Upper lobe of left lung (tissue), 6 donors: Measurements from ENCODE around the gene PUM1. TPM values are rescaled to one million over a fixed set of nuclear protein-coding genes. Genes with fewer than 3 reads are reported as not detected.

Experiments used
- ATAC-seq, 2 donors: fragments of 200-7000 bp; cut with Tn5 transposase; one replicate each; pipeline ENCODE4 v1.9.1; 2022; ENCODE audit warnings: mild to moderate bottlenecking in 2 of 2, moderate library complexity in 2 of 2; ENCODE audit not compliant: low FRiP score in 2 of 2
- DNase-seq, 2 donors: peaks; one replicate each; pipeline ENCODE4 v3.0.0-alpha.2; 2019 to 2020
- H3K27ac ChIP-seq, 4 donors: fragments of 200-600 bp; sonication (generic); one replicate each; pipeline ENCODE4 v1.5.1; 2016 to 2019
- H3K27me3 ChIP-seq, 4 donors: fragments of 200-600 bp; sonication (generic); one replicate each; pipeline ENCODE4 v1.5.1; 2017 to 2019
- H3K36me3 ChIP-seq, 4 donors: fragments of 200-600 bp; sonication (generic); one replicate each; pipeline ENCODE4 v1.5.1; 2016 to 2019
- H3K4me1 ChIP-seq, 4 donors: fragments of 200-600 bp; sonication (generic); one replicate each; pipeline ENCODE4 v1.5.1; 2018 to 2019
- H3K4me3 ChIP-seq, 4 donors: fragments of 200-600 bp; sonication (generic); one replicate each; pipeline ENCODE4 v1.5.1; 2017 to 2019; ENCODE audit warnings: mild to moderate bottlenecking in 2 of 4, moderate library complexity in 1 of 4
- H3K9me3 ChIP-seq, 4 donors: fragments of 200-600 bp; sonication (generic); one replicate each; pipeline ENCODE4 v1.5.1; 2018 to 2019
- EP300 ChIP-seq, 4 donors: sonication (generic); formaldehyde crosslinking; IDR thresholded peaks; one replicate each; pipeline ENCODE4 v1.5.1; 2017; ENCODE audit warnings: antibody characterized with exemption in 4 of 4, control low read depth in 2 of 4
- POLR2A ChIP-seq, 4 donors: fragments of 450-650 bp; IDR thresholded peaks; one replicate each; pipeline ENCODE4 v1.5.1; 2016 to 2017; ENCODE audit warnings: antibody characterized with exemption in 4 of 4, mild to moderate bottlenecking in 2 of 4
- POLR2AphosphoS5 ChIP-seq, 2 donors: sonication (generic); formaldehyde crosslinking; IDR thresholded peaks; one replicate each; pipeline ENCODE4 v1.5.1; 2017; ENCODE audit warnings: antibody characterized with exemption in 2 of 2
- WGBS, 2 donors: methylation state at CpG; one replicate each; pipeline ENCODE4 v1.1.5; 2017 to 2018; 5-methylcytosine and 5-hydroxymethylcytosine counted together
- total RNA-seq, 6 donors: library from RNA; depleted of rRNA in 4 of 6; stranded (reverse); fragments of >200 nt in 4 of 6; gene quantifications; one replicate each; pipeline versions ENCODE4 v1.1.0 to v1.2.1, GENCODE V29; 2016 to 2021
- TF ChIP-seq, protein P1 (sequence below), 6 experiments: fragments of 450-650 bp in 4 of 6; fragments of 200-600 bp in 2 of 6; sonication (generic) in 2 of 6; IDR thresholded peaks; one replicate each; pipeline ENCODE4 v1.5.1; 2016 to 2019; ENCODE audit warnings: antibody characterized with exemption in 6 of 6
- donor health status: DM: no; HTN: no; CAD: no; lungs with moderate emphysema.
- donor health status: DM: no; HTN: yes; CAD: no; lungs with severe emphysema.

Gene PUM1
- total RNA-seq, 6 donors from 2014 or later: 85.7 to 124 (median 99.8) TPM

GRCh38 chr1:30907481-30908315 lies 157.8 kb downstream of the PUM1 start:
- Histone ChIP-seq H3K9me3 (no peaks in the 10 kb centered on the region), H3K4me3 (peak overlapping the region; percentile 39 to 63 (median 51)), H3K4me1 (peaks cover 26 to 53% (median 37%) of the 10 kb centered on the region in 4 donors), H3K36me3 (no peaks in the 10 kb centered on the region), H3K27me3 (peaks cover 0 to 1% (median 0%) of the 10 kb centered on the region in 4 donors), H3K27ac (peak overlapping the region; percentile 33 to 77 (median 56))
- TF ChIP-seq POLR2AphosphoS5 (IDR thresholded peaks at IDR 0.05) (no peak), EP300 (IDR thresholded peaks at IDR 0.05) (no peak), POLR2A (IDR thresholded peaks at IDR 0.05) (no peak)
- TF ChIP-seq, protein P1, sequence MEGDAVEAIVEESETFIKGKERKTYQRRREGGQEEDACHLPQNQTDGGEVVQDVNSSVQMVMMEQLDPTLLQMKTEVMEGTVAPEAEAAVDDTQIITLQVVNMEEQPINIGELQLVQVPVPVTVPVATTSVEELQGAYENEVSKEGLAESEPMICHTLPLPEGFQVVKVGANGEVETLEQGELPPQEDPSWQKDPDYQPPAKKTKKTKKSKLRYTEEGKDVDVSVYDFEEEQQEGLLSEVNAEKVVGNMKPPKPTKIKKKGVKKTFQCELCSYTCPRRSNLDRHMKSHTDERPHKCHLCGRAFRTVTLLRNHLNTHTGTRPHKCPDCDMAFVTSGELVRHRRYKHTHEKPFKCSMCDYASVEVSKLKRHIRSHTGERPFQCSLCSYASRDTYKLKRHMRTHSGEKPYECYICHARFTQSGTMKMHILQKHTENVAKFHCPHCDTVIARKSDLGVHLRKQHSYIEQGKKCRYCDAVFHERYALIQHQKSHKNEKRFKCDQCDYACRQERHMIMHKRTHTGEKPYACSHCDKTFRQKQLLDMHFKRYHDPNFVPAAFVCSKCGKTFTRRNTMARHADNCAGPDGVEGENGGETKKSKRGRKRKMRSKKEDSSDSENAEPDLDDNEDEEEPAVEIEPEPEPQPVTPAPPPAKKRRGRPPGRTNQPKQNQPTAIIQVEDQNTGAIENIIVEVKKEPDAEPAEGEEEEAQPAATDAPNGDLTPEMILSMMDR (IDR thresholded peaks at IDR 0.05): no peak
- ATAC-seq (no peak), DNase-seq (peak in 1 of 2 donors; percentile 82)
- WGBS, 2 donors: 17 to 25% methylated on average over 13 to 27 of the region's 47 CpGs

- peaks cover 34 to 57% (median 46%) of the 10 kb centered on the region in 4 donors for H3K4me1 ChIP-seq
- no peak for ATAC-seq
- 87 to 89% methylated on average over 6 to 9 of the region's 9 CpGs for WGBS, 2 donors
- H3K4me3 ChIP-seq: peak overlapping the region in 3 of 4 donors; percentile 48 to 63 (median 54)
- H3K36me3 ChIP-seq: no peaks in the 10 kb centered on the region
- no peak for TF ChIP-seq POLR2AphosphoS5 (IDR thresholded peaks at IDR 0.05)
- TF ChIP-seq EP300 (IDR thresholded peaks at IDR 0.05): no peak
- TF ChIP-seq POLR2A (IDR thresholded peaks at IDR 0.05): no peak
- TF ChIP-seq, protein P1 (IDR thresholded peaks at IDR 0.05): no peak
- no peak for DNase-seq
- peak overlapping the region in 2 of 4 donors; percentile 33 to 77 for H3K27ac ChIP-seq
- peaks cover 0 to 1% (median 0%) of the 10 kb centered on the region in 4 donors for H3K27me3 ChIP-seq
- no peaks in the 10 kb centered on the region for H3K9me3 ChIP-seq
These were observed 158.7 kb downstream of the PUM1 start for GRCh38 chr1:30906631-30907441.

GRCh38 chr1:30905916-30906620 lies 159.4 kb downstream of the PUM1 start:
- Histone ChIP-seq H3K27ac (peak overlapping the region in 1 of 4 donors; percentile 77), H3K36me3 (no peaks in the 10 kb centered on the region), H3K4me1 (peaks cover 37 to 62% (median 52%) of the 10 kb centered on the region in 4 donors), H3K9me3 (no peaks in the 10 kb centered on the region), H3K27me3 (peaks cover 0 to 1% (median 0%) of the 10 kb centered on the region in 4 donors), H3K4me3 (no peak overlapping the region)
- TF ChIP-seq, protein P1 (IDR thresholded peaks at IDR 0.05): no peak
- TF ChIP-seq EP300 (IDR thresholded peaks at IDR 0.05) (no peak), POLR2A (IDR thresholded peaks at IDR 0.05) (no peak), POLR2AphosphoS5 (IDR thresholded peaks at IDR 0.05) (no peak)
- DNase-seq (no peak), ATAC-seq (peak in 1 of 2 donors; percentile 5)
- WGBS, 2 donors: 60 to 61% methylated on average over 8 to 9 of the region's 9 CpGs

- H3K27ac ChIP-seq: no peak overlapping the region
- no peak overlapping the region for H3K4me3 ChIP-seq
- no peaks in the 10 kb centered on the region for H3K9me3 ChIP-seq
- 81 to 89% methylated on average over 1 of the region's 1 CpG for WGBS, 2 donors
- TF ChIP-seq EP300 (IDR thresholded peaks at IDR 0.05) (no peak), POLR2A (IDR thresholded peaks at IDR 0.05) (no peak), POLR2AphosphoS5 (IDR thresholded peaks at IDR 0.05) (no peak)
- TF ChIP-seq, protein P1 (IDR thresholded peaks at IDR 0.05): no peak
- peaks cover 36 to 61% (median 53%) of the 10 kb centered on the region in 4 donors for H3K4me1 ChIP-seq
- ATAC-seq: no peak
- no peaks in the 10 kb centered on the region for H3K36me3 ChIP-seq
- peaks cover 0 to 1% (median 0%) of the 10 kb centered on the region in 4 donors for H3K27me3 ChIP-seq
- DNase-seq: no peak
These were observed 160.1 kb downstream of the PUM1 start for GRCh38 chr1:30905403-30905802.
